Tibial nerve (tissue), 3 donors: ENCODE data around the gene DOCK1.

Experiments used
- CTCF ChIP-seq, 5 experiments: fragments of 200-600 bp in 3 of 5; fragments of 450-650 bp in 2 of 5; sonication (generic) in 3 of 5; IDR thresholded peaks; one replicate each; pipeline ENCODE4 v1.5.1; 2016 to 2019; ENCODE audit warnings: antibody characterized with exemption in 5 of 5, mild to moderate bottlenecking in 3 of 5, moderate library complexity in 2 of 5
- POLR2A ChIP-seq, 2 donors: fragments of 450-650 bp; IDR thresholded peaks; one replicate each; pipeline ENCODE4 v1.6.1; 2017; ENCODE audit warnings: antibody characterized with exemption in 2 of 2, mild to moderate bottlenecking in 2 of 2, moderate library complexity in 2 of 2

GRCh38 chr10:127012769-127013152 lies 107.5 kb downstream of the DOCK1 start:
- TF ChIP-seq CTCF (IDR thresholded peaks at IDR 0.05) (no peak), POLR2A (IDR thresholded peaks at IDR 0.05) (no peak)
